Coronary artery (tissue), 2 donors: ENCODE results near the gene OXER1.
"Not testable (repeated sequence)": the region's sequence is repeated elsewhere in the genome, so short reads cannot be mapped to it uniquely, and the experiment has no call there.

Experiments used
- DNase-seq: peaks from one replicate; pipeline ENCODE4 v3.0.0-alpha.2; 2017; ENCODE audit warnings: low spot score
- H3K27ac ChIP-seq, 2 donors: fragments of 200-600 bp; sonication (generic); one replicate each; pipeline ENCODE4 v1.5.1; 2016 to 2019
- H3K4me3 ChIP-seq: fragments of 200-600 bp; sonication (generic); 2 replicates; pipeline ENCODE4 v1.5.1; 2016; ENCODE audit warnings: mild to moderate bottlenecking, moderate library complexity
- TF ChIP-seq, protein P1 (sequence below): fragments of 200-600 bp; sonication (generic); IDR thresholded peaks from one replicate; pipeline ENCODE4 v1.5.1; 2019; ENCODE audit warnings: antibody characterized with exemption

Gene OXER1

DNA sequence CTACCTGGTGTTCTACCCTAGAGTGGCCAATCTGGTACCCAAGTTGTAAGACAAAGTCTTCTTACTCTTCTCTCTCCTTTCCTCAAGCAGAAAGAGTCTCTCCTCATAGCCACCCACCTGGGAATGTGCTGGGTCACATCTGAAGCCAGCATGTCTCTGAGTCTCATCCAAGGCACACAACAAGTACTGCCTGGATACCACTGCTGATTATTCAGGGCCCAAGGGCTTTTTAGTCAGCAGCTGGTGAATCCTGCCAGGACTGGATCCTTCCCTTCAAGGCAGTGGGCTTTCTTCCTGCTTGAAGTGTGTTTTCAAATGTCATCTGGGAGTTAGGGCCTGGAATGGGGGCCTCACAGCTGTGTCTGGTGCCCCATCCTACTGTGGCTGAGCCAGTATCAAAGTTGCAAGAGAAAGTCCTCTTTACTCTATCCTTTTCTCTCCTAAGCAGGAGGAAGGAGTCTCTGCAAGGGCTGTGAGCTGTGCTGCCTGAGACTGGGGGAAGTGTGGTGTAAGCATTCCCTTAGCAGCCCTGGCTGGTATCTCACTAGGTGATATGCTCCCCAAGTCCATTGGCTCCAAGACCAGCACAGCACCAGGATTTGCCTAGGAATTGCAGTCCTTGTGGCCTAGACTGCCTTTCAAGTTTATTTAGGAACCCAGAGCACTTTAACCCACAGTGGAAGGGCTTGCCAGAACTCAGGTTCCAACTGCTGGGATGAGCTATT is 27.2 kb downstream of the OXER1 start:
- H3K4me3 ChIP-seq: no peak overlapping the region
- no peak overlapping the region for H3K27ac ChIP-seq
- TF ChIP-seq, protein P1, sequence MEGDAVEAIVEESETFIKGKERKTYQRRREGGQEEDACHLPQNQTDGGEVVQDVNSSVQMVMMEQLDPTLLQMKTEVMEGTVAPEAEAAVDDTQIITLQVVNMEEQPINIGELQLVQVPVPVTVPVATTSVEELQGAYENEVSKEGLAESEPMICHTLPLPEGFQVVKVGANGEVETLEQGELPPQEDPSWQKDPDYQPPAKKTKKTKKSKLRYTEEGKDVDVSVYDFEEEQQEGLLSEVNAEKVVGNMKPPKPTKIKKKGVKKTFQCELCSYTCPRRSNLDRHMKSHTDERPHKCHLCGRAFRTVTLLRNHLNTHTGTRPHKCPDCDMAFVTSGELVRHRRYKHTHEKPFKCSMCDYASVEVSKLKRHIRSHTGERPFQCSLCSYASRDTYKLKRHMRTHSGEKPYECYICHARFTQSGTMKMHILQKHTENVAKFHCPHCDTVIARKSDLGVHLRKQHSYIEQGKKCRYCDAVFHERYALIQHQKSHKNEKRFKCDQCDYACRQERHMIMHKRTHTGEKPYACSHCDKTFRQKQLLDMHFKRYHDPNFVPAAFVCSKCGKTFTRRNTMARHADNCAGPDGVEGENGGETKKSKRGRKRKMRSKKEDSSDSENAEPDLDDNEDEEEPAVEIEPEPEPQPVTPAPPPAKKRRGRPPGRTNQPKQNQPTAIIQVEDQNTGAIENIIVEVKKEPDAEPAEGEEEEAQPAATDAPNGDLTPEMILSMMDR: no peak
- DNase-seq: no peak

DNA sequence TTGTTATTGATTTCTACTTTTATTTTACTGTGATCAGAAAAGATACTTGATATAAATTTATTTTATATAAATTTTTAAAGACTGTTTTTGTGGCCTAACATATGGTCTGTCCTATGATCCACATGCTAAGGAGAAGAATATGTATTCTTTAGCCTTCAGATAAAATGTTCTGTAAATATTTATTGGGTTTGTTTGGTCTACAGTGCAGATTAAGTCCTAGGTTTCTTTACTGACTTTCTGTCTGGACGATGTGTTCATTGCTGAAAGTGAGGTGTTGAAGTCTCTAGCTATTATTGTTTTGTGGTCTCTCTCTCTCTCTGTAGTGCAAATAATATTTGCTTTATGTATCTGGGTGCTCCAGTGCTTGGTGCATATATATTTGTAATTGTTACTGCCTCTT is 30.1 kb downstream of the OXER1 start:
- TF ChIP-seq, protein P1: no peak
- Histone ChIP-seq H3K4me3 (no peak overlapping the region), H3K27ac (no peak overlapping the region)
- DNase-seq: no peak

DNA sequence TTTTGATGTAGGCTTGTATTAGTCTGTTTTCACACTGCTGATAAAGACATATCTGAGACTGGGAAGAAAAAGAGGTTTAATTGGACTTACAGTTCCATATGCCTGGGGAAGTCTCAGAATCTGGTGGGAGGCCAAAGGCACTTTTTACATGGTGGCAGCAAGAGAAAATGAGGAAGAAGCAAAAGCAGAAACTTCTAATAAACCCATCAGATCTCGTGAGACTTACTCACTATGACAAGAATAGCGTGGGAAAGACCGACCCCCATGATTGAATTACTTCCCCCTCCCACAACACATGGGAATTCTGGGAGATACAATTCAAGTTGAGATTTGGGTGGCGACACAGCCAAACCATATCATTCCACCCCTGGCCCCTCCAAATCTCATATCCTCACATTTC is 32.6 kb downstream of the OXER1 start:
- H3K27ac ChIP-seq, H3K4me3 ChIP-seq, DNase-seq: not testable (repeated sequence)

DNA sequence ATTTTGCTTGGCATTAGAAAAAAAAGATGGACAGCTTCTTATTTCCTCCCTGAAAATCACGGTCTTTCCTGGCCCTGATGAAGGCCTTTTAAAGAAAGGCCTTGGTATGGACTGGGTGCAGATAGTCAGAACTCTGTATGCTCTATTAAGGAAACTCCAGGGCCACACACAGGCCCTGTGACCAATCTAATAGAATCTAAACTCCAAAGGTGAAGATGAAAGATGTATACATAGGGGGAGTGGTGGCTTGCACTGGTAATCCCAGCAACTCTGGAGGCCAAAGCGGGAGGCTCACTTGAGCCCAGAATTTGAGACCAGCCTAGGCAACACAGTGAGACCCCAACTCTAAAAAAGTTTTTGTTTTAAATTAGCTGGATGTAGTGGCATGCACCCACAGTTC is 37.3 kb downstream of the OXER1 start:
- Histone ChIP-seq H3K27ac (no peak overlapping the region), H3K4me3 (no peak overlapping the region)
- no peak for DNase-seq
- TF ChIP-seq, protein P1: no peak

DNA sequence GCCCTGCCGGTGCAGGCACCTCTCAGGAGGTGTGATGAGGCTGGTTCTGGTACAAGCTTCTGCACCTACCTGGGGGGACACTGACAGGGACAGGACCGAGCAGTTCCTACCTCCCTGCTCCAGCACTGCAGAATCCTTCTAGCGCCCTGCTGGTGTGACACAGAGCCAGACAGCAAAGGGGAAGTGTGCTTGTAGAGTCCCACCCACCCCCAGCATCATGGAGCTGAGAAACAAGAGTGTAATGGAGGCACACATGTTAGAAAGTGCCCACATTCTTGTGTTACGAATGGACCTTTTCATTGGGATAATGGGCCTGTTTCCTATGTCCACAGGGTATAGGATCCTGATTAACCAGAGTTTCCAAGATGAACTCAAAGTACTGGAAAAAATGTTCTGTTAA is 38.3 kb downstream of the OXER1 start:
- TF ChIP-seq, protein P1: no peak
- no peak for DNase-seq
- H3K27ac ChIP-seq: no peak overlapping the region
- no peak overlapping the region for H3K4me3 ChIP-seq

DNA sequence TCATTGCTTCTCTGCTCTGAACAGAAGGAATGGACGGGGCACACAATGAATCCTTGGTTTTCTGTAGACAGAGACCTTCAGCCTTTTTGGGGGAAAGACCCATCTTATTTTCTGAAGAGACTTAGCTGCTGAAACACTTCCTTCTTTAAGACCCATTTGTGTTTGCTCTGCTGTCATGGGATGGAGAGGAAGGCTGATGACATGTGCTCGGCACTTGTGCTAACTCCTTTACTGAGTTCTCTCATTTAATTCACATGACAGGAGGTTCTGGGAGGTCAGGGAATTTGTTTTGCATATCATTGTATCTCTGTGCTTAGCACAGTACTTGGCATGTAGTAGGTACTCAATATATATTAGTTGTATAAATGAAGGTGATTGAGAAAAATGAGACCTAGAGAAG is 39.0 kb downstream of the OXER1 start:
- DNase-seq: no peak
- Histone ChIP-seq H3K4me3 (no peak overlapping the region), H3K27ac (no peak overlapping the region)
- TF ChIP-seq, protein P1: no peak

DNA sequence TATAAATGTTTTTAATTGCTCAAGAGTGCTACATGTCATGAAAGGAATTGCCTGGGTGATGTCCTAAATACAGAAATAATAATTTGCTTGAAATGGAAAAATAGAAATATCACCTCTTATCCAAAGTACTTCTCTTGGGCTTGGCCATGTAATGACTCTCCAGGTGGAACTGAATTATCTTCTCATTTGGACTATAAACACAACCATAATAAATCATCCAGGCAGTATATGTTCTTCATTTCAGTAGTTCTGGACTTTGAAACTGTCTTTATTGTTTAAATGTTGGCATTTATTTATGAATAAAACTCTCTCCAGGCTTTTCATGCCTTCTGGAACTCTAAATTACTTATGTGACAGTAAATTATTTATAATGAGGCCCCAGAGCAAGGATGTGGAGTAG is 40.5 kb downstream of the OXER1 start:
- DNase-seq: no peak
- TF ChIP-seq, protein P1: no peak
- H3K27ac ChIP-seq: no peak overlapping the region
- no peak overlapping the region for H3K4me3 ChIP-seq
